NT2/D1 (cell line): ENCODE measurements around the gene TTLL5.

Experiments
- YY1 ChIP-seq: IDR thresholded peaks from 2 replicates; pipeline ENCODE4 v1.6.1; 2011; ENCODE audit not compliant: insufficient read length, insufficient read depth
- ZNF274 ChIP-seq: IDR thresholded peaks from 2 replicates; pipeline ENCODE4 v1.6.1; 2011; ENCODE audit warnings: mild to moderate bottlenecking, low read depth, low read length

DNA sequence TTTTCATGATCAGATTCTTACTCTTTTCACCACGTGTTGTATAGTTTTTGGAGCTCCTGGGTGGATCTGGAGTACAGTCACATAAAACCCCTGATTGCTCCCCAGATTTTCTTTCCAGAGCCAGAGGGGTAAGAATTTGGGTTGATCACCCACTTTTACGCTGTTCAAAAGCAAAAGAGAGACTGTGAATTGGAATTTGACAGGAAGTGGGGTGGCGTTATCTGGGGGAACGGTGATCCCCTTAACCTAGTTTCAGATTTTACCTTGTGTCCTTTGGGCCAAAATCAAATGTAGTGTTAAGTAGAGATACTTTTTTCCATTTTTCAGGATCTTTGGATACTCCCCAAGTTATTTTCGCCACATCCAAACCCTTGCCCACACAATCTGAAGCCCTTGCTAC, 245.2 kb downstream of the TTLL5 start:
- no peak for TF ChIP-seq YY1
- TF ChIP-seq ZNF274 = no peak
